ENCODE data around the gene TBCD. TPM values are rescaled to one million over a fixed set of nuclear protein-coding genes. Genes with fewer than 3 reads are reported as not detected.

Gene TBCD
- total RNA-seq, 1 donor from 2014 or later, result 31.8 TPM

GRCh38 chr17:82779541-82779940, 27.7 kb downstream of the TBCD start:
- H3K4me1 Mint-ChIP-seq (ENCODE audit: low read depth, unreplicated experiment), result no peaks in the 10 kb centered on the region
- FAIRE-seq (no peak), DNase-seq (ENCODE audit: low read depth) (no peak)
- Histone ChIP-seq H3K36me3 (ENCODE audit: insufficient read depth, low read length) (peaks cover 3% of the 10 kb centered on the region), H3K9ac (ENCODE audit: low read length) (no peak overlapping the region), H3K9me3 (ENCODE audit: insufficient read depth, low read depth, low read length) (no peaks in the 10 kb centered on the region), H3K4me1 (ENCODE audit: insufficient read depth, low read length) (no peaks in the 10 kb centered on the region), H3K27me3 (ENCODE audit: insufficient read depth, low read length) (no peaks in the 10 kb centered on the region), H3K4me2 (ENCODE audit: low read length) (no peak overlapping the region), H3K79me2 (ENCODE audit: insufficient read depth, low read length) (no peaks in the 10 kb centered on the region), H3K27ac (ENCODE audit: low read depth, low read length) (no peak overlapping the region), H2AFZ (ENCODE audit: low read depth, low read length) (no peak overlapping the region), H4K20me1 (ENCODE audit: insufficient read depth, low read length) (peaks cover 13% of the 10 kb centered on the region), H3K4me3 (ENCODE audit: insufficient read depth, low read depth, low read length) (no peak overlapping the region)
- H3K27me3 Mint-ChIP-seq (ENCODE audit: low read depth, unreplicated experiment), result no peaks in the 10 kb centered on the region
- no peak overlapping the region for H3K4me3 Mint-ChIP-seq (ENCODE audit: unreplicated experiment)
- TF ChIP-seq CTCF (IDR thresholded peaks at IDR 0.05; ENCODE audit: insufficient read depth, low read depth, low read length) (no peak), EZH2 (IDR thresholded peaks at IDR 0.05; ENCODE audit: insufficient read depth, low read length) (no peak)
- H3K36me3 Mint-ChIP-seq (ENCODE audit: low read depth, unreplicated experiment), result peaks cover 11% of the 10 kb centered on the region
- peaks cover 3% of the 10 kb centered on the region for H3K9me3 Mint-ChIP-seq (ENCODE audit: unreplicated experiment)
- no peak overlapping the region for H3K27ac Mint-ChIP-seq (ENCODE audit: unreplicated experiment)

- no peak for DNase-seq (ENCODE audit: low read depth)
- H3K79me2 ChIP-seq (ENCODE audit: insufficient read depth, low read length), result no peaks in the 10 kb centered on the region
- TF ChIP-seq CTCF (IDR thresholded peaks at IDR 0.05; ENCODE audit: insufficient read depth, low read depth, low read length), result no peak
- no peak for TF ChIP-seq EZH2 (IDR thresholded peaks at IDR 0.05; ENCODE audit: insufficient read depth, low read length)
- no peak overlapping the region for H3K4me2 ChIP-seq (ENCODE audit: low read length)
- no peaks in the 10 kb centered on the region for H3K9me3 ChIP-seq (ENCODE audit: insufficient read depth, low read depth, low read length)
- H3K36me3 ChIP-seq (ENCODE audit: insufficient read depth, low read length), result peaks cover 3% of the 10 kb centered on the region
- no peak for FAIRE-seq
- peaks cover 11% of the 10 kb centered on the region for H4K20me1 ChIP-seq (ENCODE audit: insufficient read depth, low read length)
- H2AFZ ChIP-seq (ENCODE audit: low read depth, low read length), result no peak overlapping the region
- H3K27me3 ChIP-seq (ENCODE audit: insufficient read depth, low read length), result no peaks in the 10 kb centered on the region
- no peaks in the 10 kb centered on the region for H3K4me1 Mint-ChIP-seq (ENCODE audit: low read depth, unreplicated experiment)
- no peak overlapping the region for H3K4me3 ChIP-seq (ENCODE audit: insufficient read depth, low read depth, low read length)
- peak overlapping the region; percentile 83 for H3K27ac Mint-ChIP-seq (ENCODE audit: unreplicated experiment)
- H3K27me3 Mint-ChIP-seq (ENCODE audit: low read depth, unreplicated experiment), result no peaks in the 10 kb centered on the region
- no peak overlapping the region for H3K9ac ChIP-seq (ENCODE audit: low read length)
- peaks cover 3% of the 10 kb centered on the region for H3K9me3 Mint-ChIP-seq (ENCODE audit: unreplicated experiment)
- H3K4me1 ChIP-seq (ENCODE audit: insufficient read depth, low read length), result no peaks in the 10 kb centered on the region
- peaks cover 11% of the 10 kb centered on the region for H3K36me3 Mint-ChIP-seq (ENCODE audit: low read depth, unreplicated experiment)
- H3K27ac ChIP-seq (ENCODE audit: low read depth, low read length), result no peak overlapping the region
- H3K4me3 Mint-ChIP-seq (ENCODE audit: unreplicated experiment), result no peak overlapping the region
Observed at GRCh38 chr17:82780195-82780594, 28.3 kb downstream of the TBCD start.

GRCh38 chr17:82780971-82781893, 29.4 kb downstream of the TBCD start:
- no peak overlapping the region for H3K27ac Mint-ChIP-seq (ENCODE audit: unreplicated experiment)
- H3K4me1 ChIP-seq (ENCODE audit: insufficient read depth, low read length), result no peaks in the 10 kb centered on the region
- no peak overlapping the region for H3K4me3 ChIP-seq (ENCODE audit: insufficient read depth, low read depth, low read length)
- H3K9me3 ChIP-seq (ENCODE audit: insufficient read depth, low read depth, low read length), result no peaks in the 10 kb centered on the region
- H3K36me3 Mint-ChIP-seq (ENCODE audit: low read depth, unreplicated experiment), result peaks cover 11% of the 10 kb centered on the region
- no peak overlapping the region for H3K4me3 Mint-ChIP-seq (ENCODE audit: unreplicated experiment)
- H2AFZ ChIP-seq (ENCODE audit: low read depth, low read length), result no peak overlapping the region
- no peaks in the 10 kb centered on the region for H3K36me3 ChIP-seq (ENCODE audit: insufficient read depth, low read length)
- no peaks in the 10 kb centered on the region for H3K27me3 ChIP-seq (ENCODE audit: insufficient read depth, low read length)
- no peaks in the 10 kb centered on the region for H3K4me1 Mint-ChIP-seq (ENCODE audit: low read depth, unreplicated experiment)
- H3K9me3 Mint-ChIP-seq (ENCODE audit: unreplicated experiment), result peaks cover 3% of the 10 kb centered on the region
- no peak overlapping the region for H3K9ac ChIP-seq (ENCODE audit: low read length)
- TF ChIP-seq CTCF (IDR thresholded peaks at IDR 0.05; ENCODE audit: insufficient read depth, low read depth, low read length) (no peak), EZH2 (IDR thresholded peaks at IDR 0.05; ENCODE audit: insufficient read depth, low read length) (no peak)
- no peak for DNase-seq (ENCODE audit: low read depth)
- FAIRE-seq, result no peak
- no peak overlapping the region for H3K27ac ChIP-seq (ENCODE audit: low read depth, low read length)
- H3K27me3 Mint-ChIP-seq (ENCODE audit: low read depth, unreplicated experiment), result no peaks in the 10 kb centered on the region
- no peak overlapping the region for H3K4me2 ChIP-seq (ENCODE audit: low read length)
- H4K20me1 ChIP-seq (ENCODE audit: insufficient read depth, low read length), result peaks cover 13% of the 10 kb centered on the region
- H3K79me2 ChIP-seq (ENCODE audit: insufficient read depth, low read length), result peaks cover 5% of the 10 kb centered on the region
